Karpas-422 (cell line): ENCODE data around the gene ZFAND3. TPM values are rescaled to one million over a fixed set of nuclear protein-coding genes. Genes with fewer than 3 reads are reported as not detected.

Experiments
- DNase-seq: peaks from one replicate; pipeline ENCODE4 v3.0.0-alpha.2; 2015
- H2AFZ ChIP-seq: fragments of 200-600 bp; sonication (generic); 2 replicates; pipeline ENCODE4 v1.6.1; 2014; ENCODE audit warnings: antibody characterized with exemption, low read length, mixed read lengths
- H3K27ac ChIP-seq: fragments of 200-600 bp; sonication (generic); 2 replicates; pipeline ENCODE4 v1.5.1; 2014; ENCODE audit warnings: mild to moderate bottlenecking, low read length, moderate library complexity
- H3K27me3 ChIP-seq: fragments of 200-600 bp; sonication (generic); 2 replicates; pipeline ENCODE4 v1.6.1; 2014; ENCODE audit warnings: low read length, mixed read lengths
- H3K36me3 ChIP-seq: fragments of 200-600 bp; sonication (generic); 2 replicates; pipeline ENCODE4 v1.6.1; 2014; ENCODE audit warnings: low read length, mixed read lengths; ENCODE audit not compliant: insufficient read depth
- H3K4me1 ChIP-seq: fragments of 200-600 bp; sonication (generic); 2 replicates; pipeline ENCODE4 v1.6.1; 2014; ENCODE audit warnings: mild to moderate bottlenecking, low read length, mixed read lengths
- H3K4me2 ChIP-seq: fragments of 200-600 bp; sonication (generic); 2 replicates; pipeline ENCODE4 v1.6.1; 2014; ENCODE audit warnings: low read length, low read depth, mild to moderate bottlenecking; ENCODE audit not compliant: poor library complexity, severe bottlenecking
- H3K4me3 ChIP-seq: fragments of 200-600 bp; sonication (generic); 2 replicates; pipeline ENCODE4 v1.5.1; 2014; ENCODE audit warnings: mild to moderate bottlenecking, antibody characterized with exemption, low read length, mixed read lengths
- H3K79me2 ChIP-seq: fragments of 200-600 bp; sonication (generic); 2 replicates; pipeline ENCODE4 v1.6.1; 2014; ENCODE audit warnings: mild to moderate bottlenecking, low read length, mixed read lengths
- H3K9ac ChIP-seq: fragments of 200-600 bp; sonication (generic); 2 replicates; pipeline ENCODE4 v1.6.0; 2014; ENCODE audit warnings: low read length
- H3K9me2 ChIP-seq: fragments of 200-600 bp; sonication (generic), shearing (Covaris generic); replicated peaks from 2 replicates; pipeline ENCODE4 v1.6.0; 2014; ENCODE audit warnings: mild to moderate bottlenecking, low read length, moderate library complexity; ENCODE audit not compliant: insufficient read depth
- H3K9me3 ChIP-seq: fragments of 300-700, 200-600 bp; sonication (generic); 2 replicates; pipeline ENCODE4 v1.6.1; 2014; ENCODE audit warnings: low read length, mixed read lengths
- H4K20me1 ChIP-seq: fragments of 200-600 bp; sonication (generic); 2 replicates; pipeline ENCODE4 v1.6.1; 2014; ENCODE audit warnings: mild to moderate bottlenecking, antibody characterized with exemption, low read length, low read depth; ENCODE audit not compliant: insufficient read depth
- total RNA-seq: library from RNA; depleted of rRNA; stranded (reverse); fragments of >200 nt; shearing (Covaris generic); gene quantifications from 2 replicates; pipeline ENCODE4 v1.2.3, GENCODE V29; 2014; ENCODE audit warnings: low replicate concordance

The ZFAND3 gene
- total RNA-seq, 1 experiment from 2014 or later: 4.0 TPM

- no peak for DNase-seq
- no peaks in the 10 kb centered on the region for H3K9me2 ChIP-seq
- no peaks in the 10 kb centered on the region for H3K27me3 ChIP-seq
- no peak overlapping the region for H2AFZ ChIP-seq
- no peak overlapping the region for H3K4me2 ChIP-seq
- no peaks in the 10 kb centered on the region for H4K20me1 ChIP-seq
- H3K4me1 ChIP-seq: no peaks in the 10 kb centered on the region
- no peaks in the 10 kb centered on the region for H3K36me3 ChIP-seq
- no peaks in the 10 kb centered on the region for H3K9me3 ChIP-seq
- H3K27ac ChIP-seq: no peak overlapping the region
- no peak overlapping the region for H3K4me3 ChIP-seq
- H3K79me2 ChIP-seq: no peaks in the 10 kb centered on the region
- no peak overlapping the region for H3K9ac ChIP-seq
These were observed 354.4 kb downstream of the ZFAND3 start for GRCh38 chr6:38173909-38174308.

- no peak overlapping the region for H3K4me2 ChIP-seq
- no peak for DNase-seq
- no peaks in the 10 kb centered on the region for H4K20me1 ChIP-seq
- H3K79me2 ChIP-seq: no peaks in the 10 kb centered on the region
- H3K4me1 ChIP-seq: no peaks in the 10 kb centered on the region
- no peaks in the 10 kb centered on the region for H3K9me3 ChIP-seq
- H3K9me2 ChIP-seq: no peaks in the 10 kb centered on the region
- no peaks in the 10 kb centered on the region for H3K27me3 ChIP-seq
- no peaks in the 10 kb centered on the region for H3K36me3 ChIP-seq
- no peak overlapping the region for H2AFZ ChIP-seq
- H3K27ac ChIP-seq: no peak overlapping the region
- no peak overlapping the region for H3K4me3 ChIP-seq
- no peak overlapping the region for H3K9ac ChIP-seq
These were observed 354.8 kb downstream of the ZFAND3 start for GRCh38 chr6:38174315-38174714.

- H4K20me1 ChIP-seq: no peaks in the 10 kb centered on the region
- no peak for DNase-seq
These were observed 355.4 kb downstream of the ZFAND3 start for GRCh38 chr6:38174806-38175495.

GRCh38 chr6:38175786-38176185 lies 356.3 kb downstream of the ZFAND3 start:
- Histone ChIP-seq H4K20me1 (no peaks in the 10 kb centered on the region), H3K36me3 (no peaks in the 10 kb centered on the region), H3K9me2 (no peaks in the 10 kb centered on the region), H3K79me2 (no peaks in the 10 kb centered on the region), H3K4me1 (no peaks in the 10 kb centered on the region), H3K9me3 (no peaks in the 10 kb centered on the region), H3K4me2 (no peak overlapping the region), H3K9ac (no peak overlapping the region), H3K4me3 (no peak overlapping the region), H3K27me3 (no peaks in the 10 kb centered on the region), H2AFZ (no peak overlapping the region), H3K27ac (no peak overlapping the region)
- DNase-seq: no peak

More at GRCh38 chr6:38174806-38175495, 355.4 kb downstream of the ZFAND3 start:
- Histone ChIP-seq H3K4me1 (no peaks in the 10 kb centered on the region), H3K9me3 (no peaks in the 10 kb centered on the region), H3K4me2 (no peak overlapping the region), H2AFZ (no peak overlapping the region), H3K27ac (no peak overlapping the region), H3K36me3 (no peaks in the 10 kb centered on the region), H3K9ac (no peak overlapping the region), H3K79me2 (no peaks in the 10 kb centered on the region), H3K9me2 (no peaks in the 10 kb centered on the region), H3K4me3 (no peak overlapping the region), H3K27me3 (no peaks in the 10 kb centered on the region)

- Histone ChIP-seq H4K20me1 (no peaks in the 10 kb centered on the region), H3K9me3 (no peaks in the 10 kb centered on the region), H3K9ac (no peak overlapping the region), H3K4me2 (no peak overlapping the region), H3K9me2 (no peaks in the 10 kb centered on the region), H3K4me3 (no peak overlapping the region), H3K27me3 (no peaks in the 10 kb centered on the region), H3K4me1 (no peaks in the 10 kb centered on the region), H2AFZ (no peak overlapping the region), H3K27ac (no peak overlapping the region), H3K36me3 (no peaks in the 10 kb centered on the region), H3K79me2 (no peaks in the 10 kb centered on the region)
- DNase-seq: no peak
These were observed 357.5 kb downstream of the ZFAND3 start for GRCh38 chr6:38176797-38177751.

DNA sequence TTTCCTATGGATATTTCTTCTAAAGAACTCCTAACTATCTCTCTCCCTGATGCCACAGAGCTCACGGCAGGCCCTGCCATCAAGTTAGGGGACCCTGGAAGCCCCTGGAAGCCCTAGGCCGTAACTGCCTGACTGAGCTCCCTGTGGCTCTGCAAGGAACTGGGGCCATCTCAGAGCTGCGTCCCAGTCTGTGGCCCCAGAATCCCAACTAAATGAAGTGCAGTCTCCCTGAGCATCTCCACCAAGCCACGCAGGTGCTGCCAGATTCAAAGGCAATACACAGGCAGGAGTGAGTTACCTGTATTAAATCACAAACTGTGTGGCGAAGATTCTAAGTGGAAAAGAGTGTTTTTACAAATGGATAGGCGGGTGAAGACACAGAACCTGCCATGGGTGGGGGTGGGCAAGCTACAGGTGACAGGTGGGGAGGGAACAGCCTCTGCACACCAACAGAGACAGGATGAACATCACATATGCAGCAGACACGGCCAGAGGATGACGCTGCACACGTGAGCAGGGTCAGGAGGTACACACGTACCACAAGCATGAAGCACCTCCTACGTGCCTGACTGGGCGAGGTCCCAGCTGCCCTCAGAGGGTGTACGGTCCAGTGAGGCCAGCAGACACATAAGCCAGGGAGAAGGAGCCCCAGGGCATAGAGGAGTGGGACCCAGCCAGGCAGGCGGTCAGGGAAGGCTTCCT lies 358.5 kb downstream of the ZFAND3 start:
- Histone ChIP-seq H3K36me3 (no peaks in the 10 kb centered on the region), H3K27ac (no peak overlapping the region), H4K20me1 (no peaks in the 10 kb centered on the region), H2AFZ (no peak overlapping the region), H3K4me1 (no peaks in the 10 kb centered on the region), H3K9me2 (no peaks in the 10 kb centered on the region), H3K4me2 (no peak overlapping the region), H3K4me3 (no peak overlapping the region), H3K79me2 (no peaks in the 10 kb centered on the region), H3K27me3 (no peaks in the 10 kb centered on the region), H3K9me3 (no peaks in the 10 kb centered on the region), H3K9ac (no peak overlapping the region)
- no peak for DNase-seq

DNA sequence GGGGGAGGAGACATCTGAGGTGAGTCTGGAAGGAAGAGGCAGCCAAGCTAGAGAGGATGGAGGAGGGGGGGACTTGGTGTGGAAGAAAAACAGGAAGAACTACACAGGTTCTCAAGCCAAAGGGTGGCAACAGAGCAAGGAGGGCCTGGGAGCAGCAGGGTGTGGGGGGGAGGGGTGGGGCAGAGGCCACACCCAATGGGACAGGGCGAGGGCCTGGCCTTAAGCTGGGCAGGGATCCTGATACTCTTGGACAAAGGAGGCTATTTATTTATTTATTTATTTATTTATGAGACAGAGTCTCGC lies 359.0 kb downstream of the ZFAND3 start:
- no peak for DNase-seq
- Histone ChIP-seq H3K4me2 (no peak overlapping the region), H2AFZ (no peak overlapping the region), H3K27me3 (no peaks in the 10 kb centered on the region), H3K9me2 (no peaks in the 10 kb centered on the region), H3K36me3 (no peaks in the 10 kb centered on the region), H3K27ac (no peak overlapping the region), H3K4me3 (no peak overlapping the region), H4K20me1 (no peaks in the 10 kb centered on the region), H3K9ac (no peak overlapping the region), H3K9me3 (no peaks in the 10 kb centered on the region), H3K79me2 (no peaks in the 10 kb centered on the region), H3K4me1 (no peaks in the 10 kb centered on the region)

GRCh38 chr6:38179300-38179699 lies 359.8 kb downstream of the ZFAND3 start:
- no peaks in the 10 kb centered on the region for H3K27me3 ChIP-seq
- H4K20me1 ChIP-seq: no peaks in the 10 kb centered on the region
- H3K4me3 ChIP-seq: no peak overlapping the region
- H3K9ac ChIP-seq: no peak overlapping the region
- no peaks in the 10 kb centered on the region for H3K79me2 ChIP-seq
- H3K4me1 ChIP-seq: no peaks in the 10 kb centered on the region
- no peaks in the 10 kb centered on the region for H3K36me3 ChIP-seq
- no peak for DNase-seq
- H3K9me3 ChIP-seq: no peaks in the 10 kb centered on the region
- H3K4me2 ChIP-seq: no peak overlapping the region
- no peak overlapping the region for H2AFZ ChIP-seq
- H3K9me2 ChIP-seq: no peaks in the 10 kb centered on the region
- no peak overlapping the region for H3K27ac ChIP-seq
